IPS DF 6.9 (cell line): ENCODE data around the gene DES.

Experiments
- DNase-seq: peaks from one replicate; pipeline ENCODE4 v3.0.0-alpha.2; 2013; ENCODE audit warnings: low read depth, low spot score
- H3K27ac ChIP-seq: one replicate; pipeline ENCODE4 v1.5.1; 2013; ENCODE audit warnings: low read length, control low read depth
- H3K27me3 ChIP-seq: 2 replicates; pipeline ENCODE4 v1.6.1; 2013; ENCODE audit warnings: mild to moderate bottlenecking, low read length; ENCODE audit not compliant: control insufficient read depth, insufficient read depth
- H3K36me3 ChIP-seq: 2 replicates; pipeline ENCODE4 v1.6.1; 2013; ENCODE audit warnings: low read length; ENCODE audit not compliant: control insufficient read depth, insufficient read depth
- H3K4me1 ChIP-seq: 2 replicates; pipeline ENCODE4 v1.6.1; 2013; ENCODE audit warnings: low read length; ENCODE audit not compliant: control insufficient read depth, insufficient read depth
- H3K4me3 ChIP-seq: 2 replicates; pipeline ENCODE4 v1.5.1; 2013; ENCODE audit warnings: mild to moderate bottlenecking, low read length
- H3K9me3 ChIP-seq: 2 replicates; pipeline ENCODE4 v1.6.1; 2013; ENCODE audit warnings: low read length, inconsistent platforms; ENCODE audit not compliant: control insufficient read depth, insufficient read depth
- WGBS: extraction: QIAGEN DNeasy Blood & Tissue Kit; methylation state at CpG from one replicate; pipeline ENCODE4 v1.1.7; 2013; ENCODE audit warnings: mixed read lengths, missing lambda C conversion rate; ENCODE audit not compliant: insufficient read length, insufficient coverage; 5-methylcytosine and 5-hydroxymethylcytosine counted together

Gene DES

GRCh38 chr2:219399716-219400478 is 18.3 kb upstream of the DES start:
- no peak for DNase-seq
- no CpG with 5 or more reads among the region's 14 CpGs for WGBS
- Histone ChIP-seq H3K27me3 (no peaks in the 10 kb centered on the region), H3K4me3 (no peak overlapping the region), H3K27ac (no peak overlapping the region), H3K9me3 (no peaks in the 10 kb centered on the region), H3K36me3 (no peaks in the 10 kb centered on the region), H3K4me1 (peaks cover 4% of the 10 kb centered on the region)

- no peak for DNase-seq
- H3K4me1 ChIP-seq = peaks cover 4% of the 10 kb centered on the region
- no peak overlapping the region for H3K27ac ChIP-seq
- no peaks in the 10 kb centered on the region for H3K9me3 ChIP-seq
- H3K36me3 ChIP-seq = no peaks in the 10 kb centered on the region
- H3K27me3 ChIP-seq = no peaks in the 10 kb centered on the region
- no peak overlapping the region for H3K4me3 ChIP-seq
- WGBS = no CpG with 5 or more reads among the region's 6 CpGs
Measured at GRCh38 chr2:219400562-219400961, 17.6 kb upstream of the DES start.

- Histone ChIP-seq H3K9me3 (no peaks in the 10 kb centered on the region), H3K4me1 (peaks cover 4% of the 10 kb centered on the region), H3K36me3 (no peaks in the 10 kb centered on the region), H3K4me3 (no peak overlapping the region), H3K27ac (no peak overlapping the region), H3K27me3 (no peaks in the 10 kb centered on the region)
- no CpG with 5 or more reads among the region's 8 CpGs for WGBS
- no peak for DNase-seq
Measured at GRCh38 chr2:219401606-219402005, 16.6 kb upstream of the DES start.

GRCh38 chr2:219402665-219403515 is 15.3 kb upstream of the DES start:
- Histone ChIP-seq H3K27ac (no peak overlapping the region), H3K4me1 (peaks cover 4% of the 10 kb centered on the region), H3K9me3 (no peaks in the 10 kb centered on the region), H3K36me3 (no peaks in the 10 kb centered on the region), H3K4me3 (no peak overlapping the region), H3K27me3 (no peaks in the 10 kb centered on the region)
- no CpG with 5 or more reads among the region's 15 CpGs for WGBS
- no peak for DNase-seq

GRCh38 chr2:219403861-219404260 is 14.3 kb upstream of the DES start:
- no peaks in the 10 kb centered on the region for H3K36me3 ChIP-seq
- no peaks in the 10 kb centered on the region for H3K9me3 ChIP-seq
- no peak for DNase-seq
- no peaks in the 10 kb centered on the region for H3K27me3 ChIP-seq
- WGBS = no CpG with 5 or more reads among the region's 9 CpGs
- H3K27ac ChIP-seq = no peak overlapping the region
- no peak overlapping the region for H3K4me3 ChIP-seq
- H3K4me1 ChIP-seq = peaks cover 4% of the 10 kb centered on the region

GRCh38 chr2:219404291-219404910 is 13.8 kb upstream of the DES start:
- H3K9me3 ChIP-seq = no peaks in the 10 kb centered on the region
- H3K27me3 ChIP-seq = no peaks in the 10 kb centered on the region
- no peak overlapping the region for H3K27ac ChIP-seq
- no CpG with 5 or more reads among the region's 10 CpGs for whole genome bisulfite sequencing
- H3K4me3 ChIP-seq = no peak overlapping the region
- peaks cover 4% of the 10 kb centered on the region for H3K4me1 ChIP-seq
- DNase-seq = no peak
- H3K36me3 ChIP-seq = no peaks in the 10 kb centered on the region

GRCh38 chr2:219404954-219405353 is 13.2 kb upstream of the DES start:
- DNase-seq = no peak
- Histone ChIP-seq H3K27ac (no peak overlapping the region), H3K27me3 (no peaks in the 10 kb centered on the region), H3K4me1 (peaks cover 4% of the 10 kb centered on the region), H3K9me3 (no peaks in the 10 kb centered on the region), H3K36me3 (no peaks in the 10 kb centered on the region), H3K4me3 (no peak overlapping the region)
- no CpG with 5 or more reads among the region's 7 CpGs for WGBS

GRCh38 chr2:219405451-219405850 is 12.7 kb upstream of the DES start:
- no peak for DNase-seq
- Histone ChIP-seq H3K4me3 (no peak overlapping the region), H3K27ac (no peak overlapping the region), H3K4me1 (peaks cover 4% of the 10 kb centered on the region), H3K27me3 (no peaks in the 10 kb centered on the region), H3K36me3 (no peaks in the 10 kb centered on the region), H3K9me3 (no peaks in the 10 kb centered on the region)
- WGBS = no CpG with 5 or more reads among the region's 9 CpGs

GRCh38 chr2:219405958-219406860 is 12.0 kb upstream of the DES start:
- no peak for DNase-seq
- no CpG with 5 or more reads among the region's 7 CpGs for WGBS
- Histone ChIP-seq H3K27ac (no peak overlapping the region), H3K9me3 (no peaks in the 10 kb centered on the region), H3K27me3 (no peaks in the 10 kb centered on the region), H3K36me3 (no peaks in the 10 kb centered on the region), H3K4me3 (no peak overlapping the region), H3K4me1 (peaks cover 4% of the 10 kb centered on the region)

- H3K9me3 ChIP-seq = no peaks in the 10 kb centered on the region
- no peaks in the 10 kb centered on the region for H3K27me3 ChIP-seq
- H3K27ac ChIP-seq = no peak overlapping the region
- H3K36me3 ChIP-seq = no peaks in the 10 kb centered on the region
- no peak overlapping the region for H3K4me3 ChIP-seq
- DNase-seq = no peak
- H3K4me1 ChIP-seq = peaks cover 4% of the 10 kb centered on the region
- no CpG with 5 or more reads among the region's 3 CpGs for WGBS
Measured at GRCh38 chr2:219406861-219407230, 11.3 kb upstream of the DES start.
